Right lobe of liver (tissue), 4 donors: ENCODE results near the gene C16orf46.

Source experiments
- CTCF ChIP-seq, 4 donors: fragments of 200-600 bp in 3 of 4; fragments of 450-650 bp in 1 of 4; IDR thresholded peaks; one replicate each; pipeline versions ENCODE4 v1.5.1 to v1.8.0; 2016 to 2022; ENCODE audit warnings: antibody characterized with exemption in 4 of 4, mild to moderate bottlenecking in 2 of 4
- POLR2A ChIP-seq: fragments of 450-650 bp; IDR thresholded peaks from one replicate; pipeline ENCODE4 v1.6.1; 2017; ENCODE audit warnings: antibody characterized with exemption, mild to moderate bottlenecking
- donor health status: DM: no; HTN: no; CAD: no.
- donor health status: DM: no; HTN: no; CAD: no.
- donor health status: DM: no; HTN: yes; CAD: no.

GRCh38 chr16:81096715-81097208 is 19.7 kb upstream of the C16orf46 start:
- TF ChIP-seq CTCF (IDR thresholded peaks at IDR 0.05) (no peak), POLR2A (no peak)
